HG02970 (cell line): ENCODE measurements around the gene GALR2.

ENCODE experiments used
- ATAC-seq: cut with Tn5 transposase; IDR thresholded peaks from one replicate; pipeline ENCODE4 v1.9.1; 2021; ENCODE audit warnings: mild to moderate bottlenecking, moderate library complexity, moderate number of reproducible peaks; ENCODE audit not compliant: unreplicated experiment, low FRiP score

Gene GALR2

GRCh38 chr17:76123749-76124581, 49.4 kb downstream of the GALR2 start:
- ATAC-seq: no peak

GRCh38 chr17:76124582-76125390, 50.2 kb downstream of the GALR2 start:
- no peak for ATAC-seq

- ATAC-seq: no peak
Measured at GRCh38 chr17:76125391-76125675, 50.8 kb downstream of the GALR2 start.

- ATAC-seq: no peak
Measured at GRCh38 chr17:76125922-76126321, 51.3 kb downstream of the GALR2 start.
